Prostate gland (tissue), 2 donors: ENCODE measurements around the gene AKAP8. TPM values are rescaled to one million over a fixed set of nuclear protein-coding genes. Genes with fewer than 3 reads are reported as not detected.

Experiments
- DNase-seq: peaks from one replicate; pipeline ENCODE4 v3.0.0-alpha.2; 2019; ENCODE audit warnings: low spot score
- H3K27ac ChIP-seq, 2 donors: fragments of 200-600 bp; sonication (generic); 2 replicates each; pipeline ENCODE4 v1.5.1; 2017 to 2019
- H3K27me3 ChIP-seq: fragments of 200-600 bp; sonication (generic); replicated peaks from 2 replicates; pipeline ENCODE4 v1.5.1; 2019; ENCODE audit not compliant: insufficient read depth
- H3K36me3 ChIP-seq, 2 donors: fragments of 200-600 bp; sonication (generic); 1 replicate in 1 of 2; 2 replicates in 1 of 2; pipeline versions ENCODE4 v1.5.1 to v1.8.1; 2017 to 2019
- H3K4me1 ChIP-seq: fragments of 200-600 bp; sonication (generic); replicated peaks from 2 replicates; pipeline ENCODE4 v1.5.1; 2019
- H3K4me3 ChIP-seq, 2 donors: fragments of 200-600 bp; sonication (generic); 2 replicates each; pipeline ENCODE4 v1.5.1; 2017 to 2019
- H3K9me3 ChIP-seq: fragments of 200-600 bp; sonication (generic); 2 replicates; pipeline ENCODE4 v1.5.1; 2017
- POLR2A ChIP-seq: fragments of 450-650 bp; IDR thresholded peaks from one replicate; pipeline ENCODE4 v1.6.1; 2016; ENCODE audit warnings: antibody characterized with exemption, mild to moderate bottlenecking
- POLR2AphosphoS5 ChIP-seq: sonication (generic); formaldehyde crosslinking; IDR thresholded peaks from one replicate; pipeline ENCODE4 v1.6.1; 2017; ENCODE audit warnings: antibody characterized with exemption
- WGBS: methylation state at CpG from one replicate; pipeline ENCODE4 v1.1.5; 2018; 5-methylcytosine and 5-hydroxymethylcytosine counted together
- intact Hi-C: fragments of 100-400 bp; cut with DNase I; formaldehyde crosslinking; loops from one replicate; pipeline ENCODE4 v1.14.2; 2022
- small RNA-seq, 2 donors: library from RNA; depleted of rRNA; stranded (forward); fragments of <200 nt; gene quantifications; one replicate each; pipeline ENCODE3, GENCODE V24; 2016
- total RNA-seq, 2 donors: library from RNA; depleted of rRNA; stranded (reverse); fragments of >200 nt; gene quantifications; one replicate each; pipeline ENCODE4 v1.1.0, GENCODE V29; 2016
- TF ChIP-seq, protein P1 (sequence below), 4 experiments: fragments of 200-600 bp in 2 of 4; fragments of 450-650 bp in 2 of 4; sonication (generic) in 2 of 4; IDR thresholded peaks; 1 replicate in 3 of 4; 2 replicates in 1 of 4; pipeline ENCODE4 v1.5.1; 2016 to 2019; ENCODE audit warnings: antibody characterized with exemption in 4 of 4, mild to moderate bottlenecking in 2 of 4, moderate library complexity in 2 of 4

Gene AKAP8
- total RNA-seq, 2 donors from 2014 or later = 30.3 to 34.2 TPM

DNA sequence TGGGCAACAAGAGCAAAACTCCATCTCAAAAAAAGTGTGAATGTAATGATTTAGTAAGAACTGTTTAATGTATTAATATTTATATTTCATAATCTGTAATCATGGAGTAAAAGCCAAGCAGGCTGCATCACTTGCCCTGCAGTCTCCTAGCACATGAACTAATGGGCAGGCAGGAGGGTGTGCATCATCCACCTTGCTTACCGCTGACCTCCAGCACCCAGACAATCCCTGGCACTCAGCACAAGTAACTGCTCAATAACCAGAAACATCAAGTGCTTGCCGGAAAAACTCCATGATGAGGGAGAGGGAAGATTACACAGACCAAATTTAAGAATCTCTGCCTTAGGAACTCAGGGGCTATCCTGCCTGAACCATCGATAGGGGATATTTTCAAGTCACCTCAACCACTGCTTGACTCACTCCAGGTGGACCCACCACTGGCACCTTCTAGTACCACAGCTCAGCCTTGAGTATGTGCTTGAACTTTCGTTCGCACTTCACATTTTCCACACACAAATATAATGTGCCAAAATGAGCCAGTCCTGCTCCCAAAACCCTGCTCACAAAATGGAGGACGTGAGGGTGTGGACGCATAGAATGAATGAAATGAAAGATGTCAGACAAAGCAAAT lies 65.8 kb downstream of the AKAP8 start:
- Histone ChIP-seq H3K4me1 (peaks cover 19% of the 10 kb centered on the region), H3K27ac (no peak overlapping the region)

DNA sequence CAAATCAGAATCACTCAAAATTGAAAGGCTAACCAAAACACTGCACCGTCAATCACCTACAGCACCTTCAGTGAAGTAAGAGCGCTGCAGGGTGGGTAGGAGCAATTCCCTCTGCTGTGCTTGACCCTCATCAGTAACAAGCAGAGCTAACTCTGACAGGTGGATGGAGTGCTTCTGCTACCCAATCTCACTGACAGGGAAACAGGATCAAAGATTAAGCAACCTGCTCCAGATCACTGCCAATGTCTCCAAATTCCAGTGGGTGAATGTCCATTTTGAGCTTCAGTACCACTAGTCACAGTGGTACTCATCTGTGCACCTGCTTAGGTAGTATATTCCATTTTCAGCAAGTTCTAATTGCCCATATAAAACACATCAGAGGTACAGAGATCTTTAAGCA lies 72.4 kb downstream of the AKAP8 start:
- DNase-seq = no peak
- no peak overlapping the region for H3K4me3 ChIP-seq
- 98% methylated on average over 2 of the region's 2 CpGs for whole genome bisulfite sequencing
- no peaks in the 10 kb centered on the region for H3K36me3 ChIP-seq
- H3K4me1 ChIP-seq = peaks cover 30% of the 10 kb centered on the region
- H3K27me3 ChIP-seq = no peaks in the 10 kb centered on the region
- no peak overlapping the region for H3K27ac ChIP-seq
- TF ChIP-seq POLR2A = no peak
- TF ChIP-seq, protein P1, sequence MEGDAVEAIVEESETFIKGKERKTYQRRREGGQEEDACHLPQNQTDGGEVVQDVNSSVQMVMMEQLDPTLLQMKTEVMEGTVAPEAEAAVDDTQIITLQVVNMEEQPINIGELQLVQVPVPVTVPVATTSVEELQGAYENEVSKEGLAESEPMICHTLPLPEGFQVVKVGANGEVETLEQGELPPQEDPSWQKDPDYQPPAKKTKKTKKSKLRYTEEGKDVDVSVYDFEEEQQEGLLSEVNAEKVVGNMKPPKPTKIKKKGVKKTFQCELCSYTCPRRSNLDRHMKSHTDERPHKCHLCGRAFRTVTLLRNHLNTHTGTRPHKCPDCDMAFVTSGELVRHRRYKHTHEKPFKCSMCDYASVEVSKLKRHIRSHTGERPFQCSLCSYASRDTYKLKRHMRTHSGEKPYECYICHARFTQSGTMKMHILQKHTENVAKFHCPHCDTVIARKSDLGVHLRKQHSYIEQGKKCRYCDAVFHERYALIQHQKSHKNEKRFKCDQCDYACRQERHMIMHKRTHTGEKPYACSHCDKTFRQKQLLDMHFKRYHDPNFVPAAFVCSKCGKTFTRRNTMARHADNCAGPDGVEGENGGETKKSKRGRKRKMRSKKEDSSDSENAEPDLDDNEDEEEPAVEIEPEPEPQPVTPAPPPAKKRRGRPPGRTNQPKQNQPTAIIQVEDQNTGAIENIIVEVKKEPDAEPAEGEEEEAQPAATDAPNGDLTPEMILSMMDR (IDR thresholded peaks at IDR 0.05) = no peak
- TF ChIP-seq POLR2AphosphoS5 = no peak
- H3K9me3 ChIP-seq = no peaks in the 10 kb centered on the region
- intact Hi-C loops = no loop called here

More for the DNA sequence above, 65.8 kb downstream of the AKAP8 start:
- DNase-seq = no peak
- Histone ChIP-seq H3K4me3 (no peak overlapping the region), H3K27me3 (no peaks in the 10 kb centered on the region), H3K36me3 (no peaks in the 10 kb centered on the region), H3K9me3 (no peaks in the 10 kb centered on the region)
- WGBS = 73% methylated on average over 7 of the region's 7 CpGs
- TF ChIP-seq POLR2A (no peak), POLR2AphosphoS5 (no peak)
- TF ChIP-seq, protein P1 (IDR thresholded peaks at IDR 0.05) = no peak
- intact Hi-C loops = no loop called here

DNA sequence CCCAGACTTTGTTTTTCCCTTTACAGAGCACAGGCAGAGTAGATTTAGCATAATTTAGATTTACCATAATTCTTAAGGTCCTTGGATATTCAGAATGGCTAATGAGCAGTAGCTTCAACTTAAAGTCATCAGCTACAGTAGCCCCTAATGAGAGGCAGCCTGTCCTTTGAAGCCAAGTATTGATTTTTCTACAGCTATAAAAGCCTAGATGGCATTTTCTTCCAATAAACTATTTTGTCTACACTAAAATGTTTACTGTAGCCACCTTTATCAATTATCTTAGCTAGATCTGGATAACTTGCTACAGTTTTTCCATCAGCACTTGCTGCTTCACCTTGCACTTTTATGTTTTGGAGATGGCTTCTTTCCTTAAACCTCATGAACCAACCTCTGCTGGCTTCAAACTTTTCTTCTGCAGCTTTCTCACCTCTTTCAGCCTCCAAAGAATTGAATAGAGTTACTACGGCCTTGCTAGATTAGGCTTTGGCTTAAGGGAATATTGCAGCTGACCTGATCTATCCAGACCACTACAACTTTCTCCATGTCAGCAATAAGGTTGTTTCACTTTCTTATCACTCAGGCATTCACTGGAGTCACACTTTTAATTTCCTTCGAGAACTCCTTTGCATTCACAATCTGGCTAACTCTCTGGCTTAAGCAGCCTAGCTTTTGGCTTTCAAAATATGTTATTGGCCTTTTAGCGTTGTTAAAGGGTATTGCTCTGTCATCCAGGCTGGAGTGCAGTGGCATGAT lies 73.8 kb downstream of the AKAP8 start:
- H3K4me1 ChIP-seq = peaks cover 28% of the 10 kb centered on the region
- no peaks in the 10 kb centered on the region for H3K36me3 ChIP-seq
- no peaks in the 10 kb centered on the region for H3K9me3 ChIP-seq
- H3K4me3 ChIP-seq = no peak overlapping the region
- no peaks in the 10 kb centered on the region for H3K27me3 ChIP-seq
- no peak overlapping the region for H3K27ac ChIP-seq
- DNase-seq = no peak
- intact Hi-C loops = no loop called here
- TF ChIP-seq, protein P1 (IDR thresholded peaks at IDR 0.05) = no peak
- TF ChIP-seq POLR2A = no peak
- TF ChIP-seq POLR2AphosphoS5 = no peak
- 93% methylated on average over 3 of the region's 3 CpGs for WGBS

DNA sequence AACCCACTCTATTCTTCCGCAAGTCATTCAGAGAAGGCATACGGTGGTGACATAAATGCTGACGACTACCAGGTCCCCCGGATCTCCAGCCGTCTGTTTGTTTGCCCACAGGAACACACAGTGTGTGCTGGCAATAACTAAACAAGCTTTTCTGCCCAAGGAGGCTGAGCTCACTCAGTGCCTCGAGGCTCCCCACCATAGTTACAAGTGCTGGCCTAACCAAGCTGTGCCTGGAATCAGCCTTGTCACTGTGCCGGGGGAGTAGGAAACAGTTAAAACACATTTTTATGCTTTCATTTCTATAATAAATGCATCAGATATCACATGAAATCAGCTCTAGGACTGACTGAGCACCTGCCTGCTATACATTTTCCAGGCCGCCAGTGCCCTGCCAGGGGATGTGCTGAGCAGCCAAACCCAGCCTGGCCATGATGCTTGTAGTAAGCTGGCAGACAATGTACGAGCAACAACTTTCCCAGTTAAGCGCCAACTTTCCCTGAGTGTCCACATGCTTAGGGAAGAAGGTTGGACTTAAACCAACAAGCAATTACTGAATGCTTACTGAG lies 75.4 kb downstream of the AKAP8 start:
- Histone ChIP-seq H3K36me3 (no peaks in the 10 kb centered on the region), H3K9me3 (no peaks in the 10 kb centered on the region), H3K4me1 (peaks cover 25% of the 10 kb centered on the region), H3K4me3 (no peak overlapping the region), H3K27me3 (no peaks in the 10 kb centered on the region), H3K27ac (peak overlapping the region; percentile 12 to 46)
- TF ChIP-seq POLR2AphosphoS5 (no peak), POLR2A (no peak)
- TF ChIP-seq, protein P1 (IDR thresholded peaks at IDR 0.05) = no peak
- intact Hi-C loops = no loop called here
- WGBS = 44% methylated on average over 10 of the region's 10 CpGs
- no peak for DNase-seq

Small RNAs within 50 kb of the gene (small RNA-seq; reads per million reads assigned to genes)
- gene AC005776.1 = 0 reads per million in 2 donors

Other genes starting within 250 kb of the AKAP8 start
- 10 to 100 TPM; 31.8 to 48.0 TPM for gene NOTCH3, start 178.8 kb downstream of the AKAP8 start, total RNA-seq
- gene EPHX3, start 147.3 kb downstream of the AKAP8 start, total RNA-seq = 1 to 10 TPM; 1.4 to 1.6 TPM
- gene BRD4, start 47.2 kb downstream of the AKAP8 start, total RNA-seq = 10 to 100 TPM; 45.6 to 76.0 TPM
- gene AKAP8L, start 39.2 kb upstream of the AKAP8 start, total RNA-seq = 100 to 1,000 TPM; 107 to 269 TPM
- 10 to 100 TPM; 55.9 to 93.3 TPM for gene WIZ, start 70.2 kb upstream of the AKAP8 start, total RNA-seq
- 1 to 10 TPM; 2.8 to 4.3 TPM for gene RASAL3, start 84.8 kb upstream of the AKAP8 start, total RNA-seq
- 10 to 100 TPM in 1 of 2 donors, 1 to 10 TPM in 1; 9.2 to 31.9 TPM for gene PGLYRP2, start 99.7 kb upstream of the AKAP8 start, total RNA-seq
- gene CYP4F22, start 128.7 kb upstream of the AKAP8 start, total RNA-seq = 10 to 100 TPM; 28.9 to 48.1 TPM
- gene CYP4F8, start 235.4 kb upstream of the AKAP8 start, total RNA-seq = 10 to 100 TPM; 14.9 to 67.3 TPM